GM23338 (cell line): ENCODE measurements around the gene VDR. TPM values are rescaled to one million over a fixed set of nuclear protein-coding genes. Genes with fewer than 3 reads are reported as not detected.
A peak's percentile ranks its signal among the peaks of the same experiment; 100 is the strongest.
"Not testable (repeated sequence)": the region's sequence is repeated elsewhere in the genome, so short reads cannot be mapped to it uniquely, and the experiment has no call there.

ENCODE experiments used
- ATAC-seq: fragments of 200-7000 bp; cut with Tn5 transposase; 3 replicates; pipeline ENCODE4 v1.9.1; 2020
- DNase-seq: peaks from one replicate; pipeline ENCODE4 v3.0.0-alpha.2; 2015; ENCODE audit warnings: low spot score
- H2AFZ ChIP-seq: fragments of 200-600 bp; sonication (generic); 2 replicates; pipeline ENCODE4 v1.8.0; 2016; ENCODE audit warnings: antibody characterized with exemption, mild to moderate bottlenecking, moderate library complexity
- H3F3A ChIP-seq: fragments of 200-600 bp; sonication (generic); replicated peaks from 2 replicates; pipeline ENCODE4 v1.8.0; 2017; ENCODE audit warnings: antibody characterized with exemption, mixed run types, low read depth
- H3K27ac ChIP-seq: fragments of 200-600 bp; sonication (generic); 2 replicates; pipeline ENCODE4 v1.6.1; 2016; ENCODE audit warnings: low read depth
- H3K27me3 ChIP-seq: fragments of 200-600 bp; sonication (generic); 2 replicates; pipeline ENCODE4 v1.8.0; 2016; ENCODE audit warnings: mild to moderate bottlenecking, mixed run types, moderate library complexity; ENCODE audit not compliant: insufficient read depth
- H3K36me3 ChIP-seq: fragments of 200-600 bp; sonication (generic); 2 replicates; pipeline ENCODE4 v1.8.0; 2016; ENCODE audit warnings: mild to moderate bottlenecking; ENCODE audit not compliant: insufficient read depth
- H3K4me1 ChIP-seq: fragments of 200-600 bp; sonication (generic); 2 replicates; pipeline ENCODE4 v1.8.0; 2016; ENCODE audit warnings: mild to moderate bottlenecking, moderate library complexity; ENCODE audit not compliant: insufficient read depth
- H3K4me2 ChIP-seq: fragments of 200-600 bp; sonication (generic); 2 replicates; pipeline ENCODE4 v1.7.1; 2017; ENCODE audit warnings: mixed run types
- H3K4me3 ChIP-seq: fragments of 200-600 bp; sonication (generic); 2 replicates; pipeline ENCODE4 v1.6.1; 2016; ENCODE audit warnings: mixed run types
- H3K79me2 ChIP-seq: fragments of 200-600 bp; sonication (generic); replicated peaks from 2 replicates; pipeline ENCODE4 v1.8.0; 2017; ENCODE audit warnings: mild to moderate bottlenecking; ENCODE audit not compliant: insufficient read depth
- H3K9me2 ChIP-seq: fragments of 200-600 bp; sonication (generic); 2 replicates; pipeline ENCODE4 v1.8.0; 2017; ENCODE audit not compliant: insufficient read depth
- H4K20me1 ChIP-seq: fragments of 200-600 bp; sonication (generic); replicated peaks from 2 replicates; pipeline ENCODE4 v1.8.0; 2017; ENCODE audit warnings: mild to moderate bottlenecking; ENCODE audit not compliant: insufficient read depth
- H3K27ac Mint-ChIP-seq: 2 replicates; pipeline ENCODE4 v1.8.0; 2020; ENCODE audit warnings: inconsistent platforms, mild to moderate bottlenecking, moderate library complexity, mixed read lengths
- H3K27me3 Mint-ChIP-seq: 3 replicates; pipeline ENCODE4 v1.8.0; 2022; ENCODE audit warnings: low read depth, mild to moderate bottlenecking, moderate library complexity, mixed read lengths, inconsistent platforms; ENCODE audit not compliant: insufficient read depth, poor library complexity
- H3K36me3 Mint-ChIP-seq: 3 replicates; pipeline ENCODE4 v1.8.0; 2021; ENCODE audit warnings: low read depth, mild to moderate bottlenecking, inconsistent platforms, moderate library complexity, mixed read lengths
- H3K4me1 Mint-ChIP-seq: 3 replicates; pipeline ENCODE4 v1.8.0; 2020; ENCODE audit warnings: mild to moderate bottlenecking, inconsistent platforms, mixed read lengths
- H3K4me3 Mint-ChIP-seq: 3 replicates; pipeline ENCODE4 v1.8.0; 2021; ENCODE audit warnings: moderate library complexity, mild to moderate bottlenecking, inconsistent platforms, mixed read lengths
- H3K9me3 Mint-ChIP-seq: 3 replicates; pipeline ENCODE4 v1.8.0; 2020; ENCODE audit warnings: moderate library complexity, mild to moderate bottlenecking, inconsistent platforms, mixed read lengths
- EZH2phosphoT487 ChIP-seq: fragments of 200-600 bp; sonication (generic); IDR thresholded peaks from one replicate; pipeline ENCODE4 v1.8.1; 2018; ENCODE audit warnings: antibody characterized with exemption; ENCODE audit not compliant: unreplicated experiment
- polyA plus RNA-seq: library from polyadenylated mRNA; unstranded; fragments of >200 nt; fragmentation: Nextera tagmentation; extraction: Ambion mirVana; gene quantifications from 2 replicates; pipeline ENCODE4 v1.2.1, GENCODE V29; 2016
- total RNA-seq: library from RNA; depleted of rRNA; stranded (reverse); fragments of >200 nt; shearing (Covaris generic); gene quantifications from 2 replicates; pipeline ENCODE4 v1.2.3, GENCODE V29; 2014
- TF ChIP-seq, protein P1 (sequence below), 2 experiments: fragments of 200-600 bp in 1 of 2; sonication (generic) in 1 of 2; conservative IDR thresholded peaks; 2 replicates each; pipeline versions ENCODE4 v1.5.1 to v1.6.1; 2016 to 2017; ENCODE audit warnings: antibody characterized with exemption in 2 of 2, low read depth in 2 of 2, mild to moderate bottlenecking in 2 of 2, moderate library complexity in 1 of 2
- TF ChIP-seq, protein P2 (sequence below): fragments of 250-450 bp; sonication (Bioruptor Pico); IDR thresholded peaks from 2 replicates; pipeline ENCODE4 v1.5.0; 2020; ENCODE audit warnings: mild to moderate bottlenecking, moderate library complexity

Gene VDR
- total and polyA plus RNA-seq, 2 experiments from 2014 or later = 0.37 to 1.4 TPM

- H3K36me3 ChIP-seq = no peaks in the 10 kb centered on the region
- TF ChIP-seq, protein P1, sequence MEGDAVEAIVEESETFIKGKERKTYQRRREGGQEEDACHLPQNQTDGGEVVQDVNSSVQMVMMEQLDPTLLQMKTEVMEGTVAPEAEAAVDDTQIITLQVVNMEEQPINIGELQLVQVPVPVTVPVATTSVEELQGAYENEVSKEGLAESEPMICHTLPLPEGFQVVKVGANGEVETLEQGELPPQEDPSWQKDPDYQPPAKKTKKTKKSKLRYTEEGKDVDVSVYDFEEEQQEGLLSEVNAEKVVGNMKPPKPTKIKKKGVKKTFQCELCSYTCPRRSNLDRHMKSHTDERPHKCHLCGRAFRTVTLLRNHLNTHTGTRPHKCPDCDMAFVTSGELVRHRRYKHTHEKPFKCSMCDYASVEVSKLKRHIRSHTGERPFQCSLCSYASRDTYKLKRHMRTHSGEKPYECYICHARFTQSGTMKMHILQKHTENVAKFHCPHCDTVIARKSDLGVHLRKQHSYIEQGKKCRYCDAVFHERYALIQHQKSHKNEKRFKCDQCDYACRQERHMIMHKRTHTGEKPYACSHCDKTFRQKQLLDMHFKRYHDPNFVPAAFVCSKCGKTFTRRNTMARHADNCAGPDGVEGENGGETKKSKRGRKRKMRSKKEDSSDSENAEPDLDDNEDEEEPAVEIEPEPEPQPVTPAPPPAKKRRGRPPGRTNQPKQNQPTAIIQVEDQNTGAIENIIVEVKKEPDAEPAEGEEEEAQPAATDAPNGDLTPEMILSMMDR (conservative IDR thresholded peaks at IDR 0.05; ENCODE audit: low read depth in 2 of 2) = 0 out of 4 replicates have a peak, but pooled peaks of 1 of the 2 experiments have one; percentile 10
- TF ChIP-seq, protein P2, sequence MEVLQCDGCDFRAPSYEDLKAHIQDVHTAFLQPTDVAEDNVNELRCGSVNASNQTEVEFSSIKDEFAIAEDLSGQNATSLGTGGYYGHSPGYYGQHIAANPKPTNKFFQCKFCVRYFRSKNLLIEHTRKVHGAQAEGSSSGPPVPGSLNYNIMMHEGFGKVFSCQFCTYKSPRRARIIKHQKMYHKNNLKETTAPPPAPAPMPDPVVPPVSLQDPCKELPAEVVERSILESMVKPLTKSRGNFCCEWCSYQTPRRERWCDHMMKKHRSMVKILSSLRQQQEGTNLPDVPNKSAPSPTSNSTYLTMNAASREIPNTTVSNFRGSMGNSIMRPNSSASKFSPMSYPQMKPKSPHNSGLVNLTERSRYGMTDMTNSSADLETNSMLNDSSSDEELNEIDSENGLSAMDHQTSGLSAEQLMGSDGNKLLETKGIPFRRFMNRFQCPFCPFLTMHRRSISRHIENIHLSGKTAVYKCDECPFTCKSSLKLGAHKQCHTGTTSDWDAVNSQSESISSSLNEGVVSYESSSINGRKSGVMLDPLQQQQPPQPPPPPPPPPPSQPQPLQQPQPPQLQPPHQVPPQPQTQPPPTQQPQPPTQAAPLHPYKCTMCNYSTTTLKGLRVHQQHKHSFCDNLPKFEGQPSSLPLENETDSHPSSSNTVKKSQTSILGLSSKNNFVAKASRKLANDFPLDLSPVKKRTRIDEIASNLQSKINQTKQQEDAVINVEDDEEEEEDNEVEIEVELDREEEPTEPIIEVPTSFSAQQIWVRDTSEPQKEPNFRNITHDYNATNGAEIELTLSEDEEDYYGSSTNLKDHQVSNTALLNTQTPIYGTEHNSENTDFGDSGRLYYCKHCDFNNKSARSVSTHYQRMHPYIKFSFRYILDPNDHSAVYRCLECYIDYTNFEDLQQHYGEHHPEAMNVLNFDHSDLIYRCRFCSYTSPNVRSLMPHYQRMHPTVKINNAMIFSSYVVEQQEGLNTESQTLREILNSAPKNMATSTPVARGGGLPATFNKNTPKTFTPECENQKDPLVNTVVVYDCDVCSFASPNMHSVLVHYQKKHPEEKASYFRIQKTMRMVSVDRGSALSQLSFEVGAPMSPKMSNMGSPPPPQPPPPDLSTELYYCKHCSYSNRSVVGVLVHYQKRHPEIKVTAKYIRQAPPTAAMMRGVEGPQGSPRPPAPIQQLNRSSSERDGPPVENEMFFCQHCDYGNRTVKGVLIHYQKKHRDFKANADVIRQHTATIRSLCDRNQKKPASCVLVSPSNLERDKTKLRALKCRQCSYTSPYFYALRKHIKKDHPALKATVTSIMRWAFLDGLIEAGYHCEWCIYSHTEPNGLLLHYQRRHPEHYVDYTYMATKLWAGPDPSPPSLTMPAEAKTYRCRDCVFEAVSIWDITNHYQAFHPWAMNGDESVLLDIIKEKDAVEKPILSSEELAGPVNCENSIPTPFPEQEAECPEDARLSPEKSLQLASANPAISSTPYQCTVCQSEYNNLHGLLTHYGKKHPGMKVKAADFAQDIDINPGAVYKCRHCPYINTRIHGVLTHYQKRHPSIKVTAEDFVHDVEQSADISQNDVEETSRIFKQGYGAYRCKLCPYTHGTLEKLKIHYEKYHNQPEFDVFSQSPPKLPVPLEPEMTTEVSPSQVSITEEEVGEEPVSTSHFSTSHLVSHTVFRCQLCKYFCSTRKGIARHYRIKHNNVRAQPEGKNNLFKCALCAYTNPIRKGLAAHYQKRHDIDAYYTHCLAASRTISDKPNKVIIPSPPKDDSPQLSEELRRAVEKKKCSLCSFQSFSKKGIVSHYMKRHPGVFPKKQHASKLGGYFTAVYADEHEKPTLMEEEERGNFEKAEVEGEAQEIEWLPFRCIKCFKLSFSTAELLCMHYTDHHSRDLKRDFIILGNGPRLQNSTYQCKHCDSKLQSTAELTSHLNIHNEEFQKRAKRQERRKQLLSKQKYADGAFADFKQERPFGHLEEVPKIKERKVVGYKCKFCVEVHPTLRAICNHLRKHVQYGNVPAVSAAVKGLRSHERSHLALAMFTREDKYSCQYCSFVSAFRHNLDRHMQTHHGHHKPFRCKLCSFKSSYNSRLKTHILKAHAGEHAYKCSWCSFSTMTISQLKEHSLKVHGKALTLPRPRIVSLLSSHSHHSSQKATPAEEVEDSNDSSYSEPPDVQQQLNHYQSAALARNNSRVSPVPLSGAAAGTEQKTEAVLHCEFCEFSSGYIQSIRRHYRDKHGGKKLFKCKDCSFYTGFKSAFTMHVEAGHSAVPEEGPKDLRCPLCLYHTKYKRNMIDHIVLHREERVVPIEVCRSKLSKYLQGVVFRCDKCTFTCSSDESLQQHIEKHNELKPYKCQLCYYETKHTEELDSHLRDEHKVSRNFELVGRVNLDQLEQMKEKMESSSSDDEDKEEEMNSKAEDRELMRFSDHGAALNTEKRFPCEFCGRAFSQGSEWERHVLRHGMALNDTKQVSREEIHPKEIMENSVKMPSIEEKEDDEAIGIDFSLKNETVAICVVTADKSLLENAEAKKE (CRISPR knock-in tag) = peak; percentile 53; the same call in 1 of the 2 replicates
- TF ChIP-seq EZH2phosphoT487 = no peak
- no peaks in the 10 kb centered on the region for H3K79me2 ChIP-seq
- H3K4me3 ChIP-seq = no peak overlapping the region
- peaks cover 27% of the 10 kb centered on the region for H3K4me1 Mint-ChIP-seq
- H3K27me3 ChIP-seq = no peaks in the 10 kb centered on the region
- no peaks in the 10 kb centered on the region for H3F3A ChIP-seq
- H3K27ac Mint-ChIP-seq = peak overlapping the region; percentile 17; the same call in 1 of the 2 replicates
- no peaks in the 10 kb centered on the region; the same call in 2 of the 3 replicates for H3K36me3 Mint-ChIP-seq
- peak; percentile 63 for DNase-seq
- peak; percentile 54 for ATAC-seq
- H3K27me3 Mint-ChIP-seq = peaks cover 17% of the 10 kb centered on the region
- H4K20me1 ChIP-seq = no peaks in the 10 kb centered on the region
- H3K4me3 Mint-ChIP-seq = no peak overlapping the region; the same call in 2 of the 3 replicates
- H3K9me3 Mint-ChIP-seq = no peaks in the 10 kb centered on the region
- H2AFZ ChIP-seq = peak overlapping the region; percentile 52; the same call in 1 of the 2 replicates
- 0 out of 2 replicates have a peak overlapping the region, but pooled peaks have one; percentile 34 for H3K4me2 ChIP-seq
- peaks cover 3% of the 10 kb centered on the region; the same call in 1 of the 2 replicates for H3K9me2 ChIP-seq
- no peaks in the 10 kb centered on the region for H3K4me1 ChIP-seq
- peak overlapping the region; percentile 39; the same call in 1 of the 2 replicates for H3K27ac ChIP-seq
Observed at GRCh38 chr12:47843226-47843980, 61.4 kb downstream of the VDR start.

GRCh38 chr12:47842543-47842942 lies 62.3 kb downstream of the VDR start:
- H3K36me3 ChIP-seq, H3K4me2 ChIP-seq, H2AFZ ChIP-seq, H4K20me1 ChIP-seq, ATAC-seq, H3K9me2 ChIP-seq, H3K79me2 ChIP-seq, H3K27me3 ChIP-seq, H3K27ac Mint-ChIP-seq, H3K36me3 Mint-ChIP-seq, DNase-seq, H3K9me3 Mint-ChIP-seq, H3K4me1 ChIP-seq, H3F3A ChIP-seq, H3K4me3 Mint-ChIP-seq, H3K27ac ChIP-seq, H3K4me3 ChIP-seq: not testable (repeated sequence)
- H3K27me3 Mint-ChIP-seq = peaks cover 19% of the 10 kb centered on the region
- H3K4me1 Mint-ChIP-seq = peaks cover 33% of the 10 kb centered on the region
